Adrenal gland (tissue), 12 donors: ENCODE measurements around the gene GIN1. TPM values are rescaled to one million over a fixed set of nuclear protein-coding genes. Genes with fewer than 3 reads are reported as not detected.

Experiments
- DNase-seq, 7 donors: peaks; one replicate each; pipeline ENCODE4 v3.0.0-alpha.2; 2019 to 2020
- H3K27ac ChIP-seq, 5 donors: fragments of 200-600 bp; sonication (generic) in 4 of 5; 1 replicate in 3 of 5; 2 replicates in 2 of 5; pipeline versions ENCODE4 v1.5.1 to v1.8.0; 2016 to 2020; ENCODE audit warnings: mild to moderate bottlenecking in 1 of 5
- H3K27me3 ChIP-seq: fragments of 200-600 bp; 2 replicates; pipeline ENCODE4 v1.8.0; 2021
- H3K36me3 ChIP-seq, 2 donors: fragments of 200-600 bp; replicated peaks in 1 of 2; 1 replicate in 1 of 2; 2 replicates in 1 of 2; pipeline versions ENCODE4 v1.5.1 to v1.8.0; 2018 to 2022
- H3K4me1 ChIP-seq, 2 donors: fragments of 200-600 bp; replicated peaks in 1 of 2; 1 replicate in 1 of 2; 2 replicates in 1 of 2; pipeline versions ENCODE4 v1.5.1 to v1.8.0; 2018 to 2021
- H3K4me3 ChIP-seq, 4 donors: fragments of 200-600 bp; sonication (generic) in 3 of 4; one replicate each; pipeline ENCODE4 v1.5.1; 2016 to 2018
- H3K9me3 ChIP-seq, 3 donors: fragments of 200-600 bp; sonication (generic) in 1 of 3; replicated peaks in 1 of 3; 1 replicate in 2 of 3; 2 replicates in 1 of 3; pipeline versions ENCODE4 v1.5.1 to v1.8.0; 2016 to 2021
- CTCF ChIP-seq, 6 experiments: fragments of 450-650 bp in 4 of 6; fragments of 200-600 bp in 2 of 6; sonication (generic) in 1 of 6; IDR thresholded peaks; 1 replicate in 5 of 6; 2 replicates in 1 of 6; pipeline versions ENCODE4 v1.5.1 to v1.8.0; 2016 to 2021; ENCODE audit warnings: antibody characterized with exemption in 6 of 6, mild to moderate bottlenecking in 2 of 6, moderate library complexity in 1 of 6
- POLR2A ChIP-seq, 2 donors: fragments of 450-650 bp; IDR thresholded peaks; one replicate each; pipeline ENCODE4 v1.6.1; 2017; ENCODE audit warnings: antibody characterized with exemption in 2 of 2, mild to moderate bottlenecking in 2 of 2, moderate library complexity in 1 of 2
- WGBS, 4 donors: extraction: QIAGEN DNeasy Blood & Tissue Kit in 2 of 4; methylation state at CpG; one replicate each; pipeline versions ENCODE4 v1.1.5 to v1.1.7; 2013 to 2017; 5-methylcytosine and 5-hydroxymethylcytosine counted together
- intact Hi-C, 2 donors: fragments of 100-400 bp; cut with DNase I; formaldehyde crosslinking; loops; one replicate each; pipeline versions ENCODE4 v1.14.1 to v1.15.0; 2022 to 2023
- polyA plus RNA-seq, 3 donors: library from polyadenylated mRNA; stranded (reverse); fragments of 200-250 nt in 2 of 3; fragments of 350-450 nt in 1 of 3; fragmentation: Illumina TruSeq in 1 of 3; extraction: RNeasy Lipid Tissue Mini Kit (QIAGEN cat#74804) in 1 of 3; gene quantifications; one replicate each; pipeline ENCODE4 v1.2.3, GENCODE V29; 2013 to 2014
- total RNA-seq, 9 donors: library from RNA; depleted of rRNA in 4 of 9; stranded (reverse); fragments of >200 nt in 4 of 9; fragments of 120-200 nt in 1 of 9; fragmentation: NEBNext Ultra II Directional in 1 of 9; extraction: Animal tissue kit (Norgen Biotek cat#: 25700) in 1 of 9; gene quantifications; one replicate each; pipeline versions ENCODE4 v1.1.0 to v1.2.4, GENCODE V29; 2013 to 2023
- donor health status: healthy with polysubstance abuse.
- donor health status: Bipolar disorder and iron deficiency.
- donor health status: DM: yes; HTN: yes; CAD: no.
- donor health status: DM: no; HTN: no; CAD: no.
- donor health status: DM: no; HTN: no; CAD: no.
- donor health status: DM: yes; HTN: yes; CAD: no.

GIN1 gene
- total and polyA plus RNA-seq, 12 donors, result 3.2 to 22.0 (median 9.2) TPM

- H3K9me3 ChIP-seq, result no peaks in the 10 kb centered on the region
- intact Hi-C loops, result no loop called here
- no peak for TF ChIP-seq POLR2A (IDR thresholded peaks at IDR 0.05)
- no peak for TF ChIP-seq CTCF (IDR thresholded peaks at IDR 0.05)
- 92 to 98% (median 96%) methylated on average over 1 of the region's 1 CpG for whole genome bisulfite sequencing, 4 donors
- H3K4me3 ChIP-seq, result no peak overlapping the region
- peaks cover 0 to 9% of the 10 kb centered on the region in 2 donors for H3K36me3 ChIP-seq
- H3K4me1 ChIP-seq, result peaks cover 6% of the 10 kb centered on the region in 2 donors
- H3K27me3 ChIP-seq, result no peaks in the 10 kb centered on the region
- DNase-seq, result no peak
- no peak overlapping the region for H3K27ac ChIP-seq
These were observed 15.5 kb upstream of the GIN1 start for GRCh38 chr5:103135461-103135860.

GRCh38 chr5:103133231-103133630 is 13.3 kb upstream of the GIN1 start:
- Histone ChIP-seq H3K27ac (peak overlapping the region in 2 of 5 donors; percentile 3 to 42), H3K9me3 (no peaks in the 10 kb centered on the region), H3K4me1 (peaks cover 6% of the 10 kb centered on the region in 2 donors), H3K4me3 (peak overlapping the region in 1 of 4 donors; percentile 30), H3K36me3 (peaks cover 0 to 6% of the 10 kb centered on the region in 2 donors), H3K27me3 (no peaks in the 10 kb centered on the region)
- TF ChIP-seq POLR2A (IDR thresholded peaks at IDR 0.05), result no peak
- TF ChIP-seq CTCF (IDR thresholded peaks at IDR 0.05), result no peak
- intact Hi-C loops, result no loop called here
- WGBS, 4 donors, result 33 to 54% (median 40%) methylated on average over 2 of the region's 2 CpGs
- no peak for DNase-seq

GRCh38 chr5:103132684-103133083 is 12.7 kb upstream of the GIN1 start:
- H3K9me3 ChIP-seq, result no peaks in the 10 kb centered on the region
- DNase-seq, result no peak
- intact Hi-C loops, result no loop called here
- TF ChIP-seq POLR2A (IDR thresholded peaks at IDR 0.05) (no peak), CTCF (IDR thresholded peaks at IDR 0.05) (no peak)
- H3K27me3 ChIP-seq, result no peaks in the 10 kb centered on the region
- 41 to 91% (median 73%) methylated on average over 1 of the region's 1 CpG for WGBS, 4 donors
- peak overlapping the region in 1 of 4 donors; percentile 30 for H3K4me3 ChIP-seq
- peaks cover 0 to 4% of the 10 kb centered on the region in 2 donors for H3K36me3 ChIP-seq
- peak overlapping the region in 3 of 5 donors; percentile 3 to 42 (median 15) for H3K27ac ChIP-seq
- H3K4me1 ChIP-seq, result peaks cover 6% of the 10 kb centered on the region in 2 donors

GRCh38 chr5:103128202-103128601 is 8.3 kb upstream of the GIN1 start:
- H3K4me3 ChIP-seq, result no peak overlapping the region
- no peaks in the 10 kb centered on the region for H3K9me3 ChIP-seq
- peaks cover 6% of the 10 kb centered on the region in 2 donors for H3K4me1 ChIP-seq
- DNase-seq, result no peak
- no peak overlapping the region for H3K27ac ChIP-seq
- intact Hi-C loops, result no loop called here
- H3K27me3 ChIP-seq, result no peaks in the 10 kb centered on the region
- no peaks in the 10 kb centered on the region for H3K36me3 ChIP-seq
- TF ChIP-seq POLR2A (IDR thresholded peaks at IDR 0.05), result no peak
- no peak for TF ChIP-seq CTCF (IDR thresholded peaks at IDR 0.05)
